K562 (cell line): ENCODE measurements around the gene B3GALT4. TPM values are rescaled to one million over a fixed set of nuclear protein-coding genes. Genes with fewer than 3 reads are reported as not detected.
A peak's percentile ranks its signal among the peaks of the same experiment; 100 is the strongest.

Experiments used
- ATF6 ChIP-seq: sonication (generic); formaldehyde crosslinking; IDR thresholded peaks from 2 replicates; pipeline ENCODE4 v1.4.0; 2020; ENCODE audit warnings: mild to moderate bottlenecking, missing genetic modification reagents
- CBX3 ChIP-seq, 2 experiments: IDR thresholded peaks; 1 replicate in 1 of 2; 2 replicates in 1 of 2; pipeline ENCODE4 v1.6.1; 2012; ENCODE audit warnings: inconsistent platforms in 2 of 2, low read length in 2 of 2, borderline replicate concordance in 1 of 2, control low read depth in 1 of 2
- CCAR2 ChIP-seq: fragments of 200-400 bp; formaldehyde crosslinking; IDR thresholded peaks from 2 replicates; pipeline ENCODE4 v1.6.1; 2017; ENCODE audit warnings: mild to moderate bottlenecking, low read depth, low read length
- CTBP1 ChIP-seq: fragments of 450-650 bp; IDR thresholded peaks from 2 replicates; pipeline ENCODE4 v1.6.1; 2016; ENCODE audit warnings: borderline replicate concordance
- DPF2 ChIP-seq: fragments of 450-650 bp; IDR thresholded peaks from 2 replicates; pipeline ENCODE4 v1.6.1; 2016
- HDAC1 ChIP-seq, 2 experiments: fragments of 450-650 bp; IDR thresholded peaks; 2 replicates each; pipeline ENCODE4 v1.6.1; 2016 to 2017; ENCODE audit warnings: inconsistent platforms in 1 of 2, mild to moderate bottlenecking in 1 of 2, moderate library complexity in 1 of 2
- HMG20B ChIP-seq: fragments of 250-450 bp; sonication (Bioruptor Pico); IDR thresholded peaks from 2 replicates; pipeline ENCODE4 v1.5.0; 2021; ENCODE audit warnings: mild to moderate bottlenecking
- NFYB ChIP-seq: IDR thresholded peaks from 2 replicates; pipeline ENCODE4 v1.6.1; 2011; ENCODE audit warnings: mild to moderate bottlenecking, moderate library complexity; ENCODE audit not compliant: insufficient read length; ENCODE audit errors: extremely low read depth
- SMAD4 ChIP-seq: fragments of 250-450 bp; sonication (Bioruptor Pico); conservative IDR thresholded peaks from 2 replicates; pipeline ENCODE4 v1.8.0; 2021; ENCODE audit warnings: inconsistent platforms, mild to moderate bottlenecking, moderate library complexity
- SMARCE1 ChIP-seq: fragments of 450-650 bp; IDR thresholded peaks from 2 replicates; pipeline ENCODE4 v1.7.1; 2016; ENCODE audit warnings: mild to moderate bottlenecking
- YY1 ChIP-seq, 3 experiments: IDR thresholded peaks; 2 replicates each; pipeline ENCODE4 v1.6.1; 2011; ENCODE audit warnings: low read length in 2 of 3, mild to moderate bottlenecking in 2 of 3, moderate library complexity in 2 of 3, borderline replicate concordance in 1 of 3, control low read depth in 1 of 3, low read depth in 1 of 3; ENCODE audit not compliant: insufficient read depth in 3 of 3, insufficient replicate concordance in 2 of 3, control insufficient read depth in 1 of 3, insufficient read length in 1 of 3; ENCODE audit errors: extremely low read depth in 1 of 3
- ZNF274 ChIP-seq: IDR thresholded peaks from 2 replicates; pipeline ENCODE4 v1.6.1; 2011; ENCODE audit warnings: low read depth, mild to moderate bottlenecking, low read length, moderate library complexity, borderline replicate concordance
- polyA plus RNA-seq, 8 experiments: library from polyadenylated mRNA; depleted of rRNA in 4 of 8; stranded (reverse) in 5 of 8; unstranded in 3 of 8; fragments of >200 nt; fragmentation: Nextera tagmentation in 2 of 8; fragmentation: Illumina TruSeq in 1 of 8; extraction: Ambion mirVana in 2 of 8; extraction: Trizol in 1 of 8; gene quantifications; 2 replicates each; pipeline versions ENCODE4 v1.2.1 to v1.2.3, GENCODE V29; 2011 to 2014; ENCODE audit warnings: inconsistent platforms in 1 of 8, missing spikeins in 1 of 8
- total RNA-seq, 7 experiments: library from RNA; depleted of rRNA in 6 of 7; stranded (reverse); fragments of >200 nt in 6 of 7; fragmentation: Illumina TruSeq in 2 of 7; extraction: Trizol in 2 of 7; gene quantifications; 2 replicates each; pipeline versions ENCODE4 v1.2.1 to v1.2.3, GENCODE V29; 2011 to 2021; ENCODE audit warnings: low replicate concordance in 1 of 7
- TF ChIP-seq, protein P1 (sequence below): fragments of 450-650 bp; IDR thresholded peaks from 2 replicates; pipeline ENCODE4 v1.6.1; 2016; ENCODE audit warnings: mild to moderate bottlenecking, moderate library complexity

Gene B3GALT4
- total and polyA plus RNA-seq, 9 of the 15 experiments (the other 6 are each of a cell fraction or from before 2014, with no cell fraction given): 0.11 to 1.3 (median 0.53) TPM; not detected in 1

- TF ChIP-seq, protein P1, sequence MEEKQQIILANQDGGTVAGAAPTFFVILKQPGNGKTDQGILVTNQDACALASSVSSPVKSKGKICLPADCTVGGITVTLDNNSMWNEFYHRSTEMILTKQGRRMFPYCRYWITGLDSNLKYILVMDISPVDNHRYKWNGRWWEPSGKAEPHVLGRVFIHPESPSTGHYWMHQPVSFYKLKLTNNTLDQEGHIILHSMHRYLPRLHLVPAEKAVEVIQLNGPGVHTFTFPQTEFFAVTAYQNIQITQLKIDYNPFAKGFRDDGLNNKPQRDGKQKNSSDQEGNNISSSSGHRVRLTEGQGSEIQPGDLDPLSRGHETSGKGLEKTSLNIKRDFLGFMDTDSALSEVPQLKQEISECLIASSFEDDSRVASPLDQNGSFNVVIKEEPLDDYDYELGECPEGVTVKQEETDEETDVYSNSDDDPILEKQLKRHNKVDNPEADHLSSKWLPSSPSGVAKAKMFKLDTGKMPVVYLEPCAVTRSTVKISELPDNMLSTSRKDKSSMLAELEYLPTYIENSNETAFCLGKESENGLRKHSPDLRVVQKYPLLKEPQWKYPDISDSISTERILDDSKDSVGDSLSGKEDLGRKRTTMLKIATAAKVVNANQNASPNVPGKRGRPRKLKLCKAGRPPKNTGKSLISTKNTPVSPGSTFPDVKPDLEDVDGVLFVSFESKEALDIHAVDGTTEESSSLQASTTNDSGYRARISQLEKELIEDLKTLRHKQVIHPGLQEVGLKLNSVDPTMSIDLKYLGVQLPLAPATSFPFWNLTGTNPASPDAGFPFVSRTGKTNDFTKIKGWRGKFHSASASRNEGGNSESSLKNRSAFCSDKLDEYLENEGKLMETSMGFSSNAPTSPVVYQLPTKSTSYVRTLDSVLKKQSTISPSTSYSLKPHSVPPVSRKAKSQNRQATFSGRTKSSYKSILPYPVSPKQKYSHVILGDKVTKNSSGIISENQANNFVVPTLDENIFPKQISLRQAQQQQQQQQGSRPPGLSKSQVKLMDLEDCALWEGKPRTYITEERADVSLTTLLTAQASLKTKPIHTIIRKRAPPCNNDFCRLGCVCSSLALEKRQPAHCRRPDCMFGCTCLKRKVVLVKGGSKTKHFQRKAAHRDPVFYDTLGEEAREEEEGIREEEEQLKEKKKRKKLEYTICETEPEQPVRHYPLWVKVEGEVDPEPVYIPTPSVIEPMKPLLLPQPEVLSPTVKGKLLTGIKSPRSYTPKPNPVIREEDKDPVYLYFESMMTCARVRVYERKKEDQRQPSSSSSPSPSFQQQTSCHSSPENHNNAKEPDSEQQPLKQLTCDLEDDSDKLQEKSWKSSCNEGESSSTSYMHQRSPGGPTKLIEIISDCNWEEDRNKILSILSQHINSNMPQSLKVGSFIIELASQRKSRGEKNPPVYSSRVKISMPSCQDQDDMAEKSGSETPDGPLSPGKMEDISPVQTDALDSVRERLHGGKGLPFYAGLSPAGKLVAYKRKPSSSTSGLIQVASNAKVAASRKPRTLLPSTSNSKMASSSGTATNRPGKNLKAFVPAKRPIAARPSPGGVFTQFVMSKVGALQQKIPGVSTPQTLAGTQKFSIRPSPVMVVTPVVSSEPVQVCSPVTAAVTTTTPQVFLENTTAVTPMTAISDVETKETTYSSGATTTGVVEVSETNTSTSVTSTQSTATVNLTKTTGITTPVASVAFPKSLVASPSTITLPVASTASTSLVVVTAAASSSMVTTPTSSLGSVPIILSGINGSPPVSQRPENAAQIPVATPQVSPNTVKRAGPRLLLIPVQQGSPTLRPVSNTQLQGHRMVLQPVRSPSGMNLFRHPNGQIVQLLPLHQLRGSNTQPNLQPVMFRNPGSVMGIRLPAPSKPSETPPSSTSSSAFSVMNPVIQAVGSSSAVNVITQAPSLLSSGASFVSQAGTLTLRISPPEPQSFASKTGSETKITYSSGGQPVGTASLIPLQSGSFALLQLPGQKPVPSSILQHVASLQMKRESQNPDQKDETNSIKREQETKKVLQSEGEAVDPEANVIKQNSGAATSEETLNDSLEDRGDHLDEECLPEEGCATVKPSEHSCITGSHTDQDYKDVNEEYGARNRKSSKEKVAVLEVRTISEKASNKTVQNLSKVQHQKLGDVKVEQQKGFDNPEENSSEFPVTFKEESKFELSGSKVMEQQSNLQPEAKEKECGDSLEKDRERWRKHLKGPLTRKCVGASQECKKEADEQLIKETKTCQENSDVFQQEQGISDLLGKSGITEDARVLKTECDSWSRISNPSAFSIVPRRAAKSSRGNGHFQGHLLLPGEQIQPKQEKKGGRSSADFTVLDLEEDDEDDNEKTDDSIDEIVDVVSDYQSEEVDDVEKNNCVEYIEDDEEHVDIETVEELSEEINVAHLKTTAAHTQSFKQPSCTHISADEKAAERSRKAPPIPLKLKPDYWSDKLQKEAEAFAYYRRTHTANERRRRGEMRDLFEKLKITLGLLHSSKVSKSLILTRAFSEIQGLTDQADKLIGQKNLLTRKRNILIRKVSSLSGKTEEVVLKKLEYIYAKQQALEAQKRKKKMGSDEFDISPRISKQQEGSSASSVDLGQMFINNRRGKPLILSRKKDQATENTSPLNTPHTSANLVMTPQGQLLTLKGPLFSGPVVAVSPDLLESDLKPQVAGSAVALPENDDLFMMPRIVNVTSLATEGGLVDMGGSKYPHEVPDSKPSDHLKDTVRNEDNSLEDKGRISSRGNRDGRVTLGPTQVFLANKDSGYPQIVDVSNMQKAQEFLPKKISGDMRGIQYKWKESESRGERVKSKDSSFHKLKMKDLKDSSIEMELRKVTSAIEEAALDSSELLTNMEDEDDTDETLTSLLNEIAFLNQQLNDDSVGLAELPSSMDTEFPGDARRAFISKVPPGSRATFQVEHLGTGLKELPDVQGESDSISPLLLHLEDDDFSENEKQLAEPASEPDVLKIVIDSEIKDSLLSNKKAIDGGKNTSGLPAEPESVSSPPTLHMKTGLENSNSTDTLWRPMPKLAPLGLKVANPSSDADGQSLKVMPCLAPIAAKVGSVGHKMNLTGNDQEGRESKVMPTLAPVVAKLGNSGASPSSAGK: peak; percentile 60; the same call in 1 of the 2 replicates
- 0 out of 2 replicates have a peak, but pooled peaks have one; percentile 12 for TF ChIP-seq SMARCE1
- TF ChIP-seq HMG20B (CRISPR knock-in tag): peak; percentile 24; the same call in 1 of the 2 replicates
- peak; percentile 82 for TF ChIP-seq CTBP1
- peak in 1 of 2 experiments; percentile 85; a peak in 2 of 3 replicates for TF ChIP-seq CBX3 (IDR thresholded peaks at IDR 0.05; ENCODE audit: borderline replicate concordance in 1 of 2, low read length in 2 of 2)
- no peak for TF ChIP-seq ZNF274
- TF ChIP-seq NFYB: no peak
- TF ChIP-seq SMAD4 (CRISPR knock-in tag): peak; percentile 88
- TF ChIP-seq ATF6 (CRISPR knock-in tag): no peak; the same call in none of the 2 replicates
- no peak; the same call in 1 of the 2 replicates for TF ChIP-seq CCAR2
- TF ChIP-seq HDAC1 (IDR thresholded peaks at IDR 0.05): peak; percentile 51 to 98; a peak in 3 of 4 replicates
- TF ChIP-seq YY1 (IDR thresholded peaks at IDR 0.05; ENCODE audit: borderline replicate concordance in 1 of 3, control insufficient read depth in 1 of 3, extremely low read depth in 1 of 3, insufficient read depth in 3 of 3, insufficient read length in 1 of 3, insufficient replicate concordance in 2 of 3, low read depth in 1 of 3, low read length in 2 of 3): peak; percentile 97 to 98 (median 97)
- 0 out of 2 replicates have a peak, but pooled peaks have one; percentile 52 for TF ChIP-seq DPF2
Observed at GRCh38 chr6:33271468-33272274, 5.3 kb upstream of the B3GALT4 start, which contains the start of the genes RPS18 and VPS52 (continued).
